Subcutaneous adipose tissue (tissue), 4 donors: ENCODE measurements around the gene ADD2. TPM values are rescaled to one million over a fixed set of nuclear protein-coding genes. Genes with fewer than 3 reads are reported as not detected.

ENCODE experiments used
- total RNA-seq, 4 donors: library from RNA; depleted of rRNA; stranded (reverse); fragments of >200 nt; gene quantifications; one replicate each; pipeline ENCODE4 v1.1.0, GENCODE V29; 2016
- TF ChIP-seq, protein P1 (sequence below): fragments of 450-650 bp; IDR thresholded peaks from one replicate; pipeline ENCODE4 v1.5.1; 2016; ENCODE audit warnings: low read depth, mild to moderate bottlenecking, control low read depth, antibody characterized with exemption, moderate library complexity

ADD2 gene
- total RNA-seq, 4 donors from 2014 or later: 0.75 to 2.9 (median 1.3) TPM

GRCh38 chr2:70806620-70807019 lies 38.6 kb upstream of the ADD2 start:
- TF ChIP-seq, protein P1, sequence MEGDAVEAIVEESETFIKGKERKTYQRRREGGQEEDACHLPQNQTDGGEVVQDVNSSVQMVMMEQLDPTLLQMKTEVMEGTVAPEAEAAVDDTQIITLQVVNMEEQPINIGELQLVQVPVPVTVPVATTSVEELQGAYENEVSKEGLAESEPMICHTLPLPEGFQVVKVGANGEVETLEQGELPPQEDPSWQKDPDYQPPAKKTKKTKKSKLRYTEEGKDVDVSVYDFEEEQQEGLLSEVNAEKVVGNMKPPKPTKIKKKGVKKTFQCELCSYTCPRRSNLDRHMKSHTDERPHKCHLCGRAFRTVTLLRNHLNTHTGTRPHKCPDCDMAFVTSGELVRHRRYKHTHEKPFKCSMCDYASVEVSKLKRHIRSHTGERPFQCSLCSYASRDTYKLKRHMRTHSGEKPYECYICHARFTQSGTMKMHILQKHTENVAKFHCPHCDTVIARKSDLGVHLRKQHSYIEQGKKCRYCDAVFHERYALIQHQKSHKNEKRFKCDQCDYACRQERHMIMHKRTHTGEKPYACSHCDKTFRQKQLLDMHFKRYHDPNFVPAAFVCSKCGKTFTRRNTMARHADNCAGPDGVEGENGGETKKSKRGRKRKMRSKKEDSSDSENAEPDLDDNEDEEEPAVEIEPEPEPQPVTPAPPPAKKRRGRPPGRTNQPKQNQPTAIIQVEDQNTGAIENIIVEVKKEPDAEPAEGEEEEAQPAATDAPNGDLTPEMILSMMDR: no peak

DNA sequence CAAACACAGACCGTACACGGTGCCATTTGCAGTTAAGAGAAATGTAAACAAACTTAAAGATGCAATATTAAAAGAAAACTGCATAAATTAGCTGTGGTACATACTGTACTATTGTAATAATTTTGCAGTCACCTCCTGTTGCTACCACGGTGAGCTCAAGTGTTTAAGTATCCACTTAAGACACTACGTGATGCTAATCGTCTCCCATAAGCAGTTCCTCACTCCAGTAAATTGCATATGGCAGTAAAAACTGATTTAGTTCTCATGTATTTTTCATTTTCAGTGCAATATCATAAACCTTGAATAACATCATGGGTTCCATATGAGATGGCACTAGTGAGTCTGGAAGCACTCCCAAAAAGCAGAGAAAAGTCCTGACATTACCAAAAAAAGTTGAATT lies 38.0 kb upstream of the ADD2 start:
- TF ChIP-seq, protein P1: no peak

- TF ChIP-seq, protein P1: no peak
Observed at GRCh38 chr2:70801607-70802263, 33.7 kb upstream of the ADD2 start.

DNA sequence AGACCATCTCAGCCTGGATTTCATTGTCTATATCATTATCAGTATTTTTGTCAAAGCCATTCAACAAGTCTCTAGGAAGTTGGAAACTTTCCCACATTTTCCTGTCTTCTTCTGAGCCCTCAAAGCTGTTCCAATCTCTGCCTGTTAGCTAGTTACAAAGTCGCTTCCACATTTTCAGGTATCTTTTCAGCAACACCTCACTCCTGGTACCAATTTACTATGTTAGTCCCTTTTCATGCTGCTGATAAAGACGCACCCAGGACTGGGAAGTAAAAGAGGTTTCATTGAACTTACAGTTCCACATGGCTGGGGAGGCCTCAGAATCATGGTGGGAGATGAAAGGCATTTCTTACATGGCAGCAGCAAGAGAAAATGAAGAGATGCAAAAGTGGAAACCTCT lies 31.7 kb upstream of the ADD2 start:
- TF ChIP-seq, protein P1: no peak

DNA sequence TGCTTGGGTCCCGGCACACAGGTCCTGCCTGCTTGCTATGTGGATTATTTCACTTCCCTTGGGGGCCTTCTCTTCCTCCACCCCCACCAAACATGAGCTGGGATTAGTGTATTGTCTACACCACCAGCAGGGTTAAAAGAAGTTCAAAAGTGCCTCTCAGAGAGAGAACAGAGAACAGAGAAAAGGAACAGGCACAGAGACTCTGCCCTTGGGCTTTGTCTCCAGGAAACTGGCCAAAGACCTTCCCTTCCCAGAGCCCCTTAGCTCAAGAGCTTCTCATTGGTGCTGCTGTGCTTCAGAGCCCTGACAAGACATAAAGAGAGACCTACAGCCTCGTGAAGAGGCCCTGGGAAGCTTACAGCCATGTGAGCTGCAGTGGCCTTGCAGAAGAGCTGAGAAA lies 29.5 kb upstream of the ADD2 start:
- TF ChIP-seq, protein P1: no peak

DNA sequence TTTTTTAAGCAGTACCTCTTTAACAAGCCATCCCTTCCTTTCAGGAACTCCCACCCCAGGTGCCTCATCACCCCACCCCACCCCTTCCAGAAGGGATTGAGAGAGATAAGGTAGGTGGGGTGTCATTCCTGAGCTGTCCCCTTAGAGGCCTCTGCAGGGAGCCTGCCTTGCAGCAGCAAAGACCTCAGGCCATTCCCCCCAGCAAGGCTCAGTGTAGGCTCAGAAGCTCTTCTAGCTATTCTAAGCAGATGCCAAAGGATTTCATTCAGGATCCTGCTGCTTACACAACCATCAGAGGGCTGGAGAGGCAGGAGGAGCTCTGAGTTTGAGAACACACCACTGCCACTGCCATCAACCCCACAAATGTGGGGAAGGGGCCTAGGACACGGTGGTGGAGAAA lies 28.3 kb upstream of the ADD2 start:
- TF ChIP-seq, protein P1: no peak

- TF ChIP-seq, protein P1: no peak
Observed at GRCh38 chr2:70795164-70795995, 27.4 kb upstream of the ADD2 start.
